T47D (cell line): ENCODE data around the gene FREY1.

Source experiments
- DNase-seq, 2 experiments: peaks; one replicate each; pipeline versions ENCODE4 v3.0.0 to v3.0.0-alpha.2; 2011 to 2012; ENCODE audit warnings: low read depth in 1 of 2, low spot score in 1 of 2
- JUND ChIP-seq: IDR thresholded peaks from 2 replicates; pipeline ENCODE4 v1.6.1; 2012; ENCODE audit warnings: low read depth
- in situ Hi-C: cut with HindIII; loops from 2 replicates; pipeline ENCODE4 v1.10.0; 2016; ENCODE audit warnings: low sequenced_read_pairs, low pct_unique_long_range_greater_than_20kb

Gene FREY1

DNA sequence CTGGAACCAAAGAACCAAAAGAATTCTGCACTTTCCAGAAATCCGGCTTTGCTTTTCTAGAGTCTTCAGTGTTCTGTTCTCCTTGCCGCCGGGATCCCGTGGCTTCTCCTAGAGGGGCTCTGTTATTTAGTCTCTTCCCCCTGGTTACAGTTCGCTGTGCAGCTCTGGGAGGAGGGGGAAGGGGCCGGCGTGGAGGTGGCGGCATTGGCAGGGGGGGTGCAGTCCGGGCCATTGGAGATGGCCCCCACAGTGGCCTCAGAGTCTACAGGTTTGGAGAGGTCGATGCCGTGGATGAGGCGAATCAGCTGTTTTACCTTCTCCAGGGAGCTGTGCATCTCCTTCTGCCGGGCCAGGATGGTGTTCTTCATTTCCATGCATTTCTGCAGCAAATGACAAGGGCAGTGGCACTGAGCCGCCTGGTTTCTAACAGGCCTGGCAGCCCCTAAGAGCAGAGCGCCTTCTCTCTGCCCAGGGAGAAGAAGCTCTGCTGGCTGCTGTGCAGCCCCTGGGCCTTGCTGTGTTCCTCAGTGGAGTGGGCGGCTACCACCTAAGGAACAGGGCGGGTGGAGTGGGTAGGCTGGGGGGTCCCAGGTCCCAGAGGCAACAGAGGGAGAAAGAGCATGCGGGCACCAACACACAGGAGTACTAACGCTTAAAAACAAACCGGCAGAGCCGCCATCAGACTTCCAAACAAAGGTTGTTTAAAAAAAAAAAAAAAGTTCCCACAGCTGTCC, 26.9 kb upstream of the FREY1 start:
- in situ Hi-C loops, result no loop called here
- DNase-seq, result no peak

DNA sequence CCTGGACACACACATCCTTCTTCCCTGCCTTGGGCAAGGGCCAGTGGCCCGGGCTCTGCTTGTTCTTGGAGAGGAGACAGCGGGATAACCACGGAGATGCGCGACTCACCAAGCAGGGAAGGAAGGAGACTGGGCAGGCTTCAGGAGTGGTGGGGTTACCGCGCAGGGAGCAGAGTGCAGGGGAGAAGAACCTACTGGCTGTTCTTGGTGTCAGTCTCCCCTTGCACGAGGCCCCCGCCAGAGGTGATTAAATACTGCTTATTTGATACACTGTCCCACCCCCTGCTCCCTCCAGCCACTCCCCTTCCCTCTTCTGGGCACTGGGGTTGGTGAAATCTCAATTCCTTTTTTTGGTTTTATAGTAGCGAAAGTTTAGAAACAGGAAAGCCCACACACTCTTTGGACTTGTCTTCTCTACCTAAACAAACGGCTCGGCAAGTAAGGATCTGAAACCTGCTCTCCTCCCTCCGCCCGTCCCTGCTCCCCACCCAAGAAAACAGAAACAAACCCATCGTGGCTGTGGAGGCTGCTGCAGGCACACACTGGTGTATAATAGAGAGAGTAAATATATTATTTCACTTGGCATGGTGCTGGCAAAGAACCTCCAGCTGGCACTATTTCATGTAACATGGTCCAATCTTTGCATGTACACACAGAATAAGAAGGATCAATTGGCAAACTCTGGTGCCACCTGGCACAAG, 26.2 kb upstream of the FREY1 start:
- DNase-seq, result no peak
- in situ Hi-C loops, result no loop called here
- no peak for TF ChIP-seq JUND

More for the DNA sequence above, 26.9 kb upstream of the FREY1 start:
- TF ChIP-seq JUND, result no peak

DNA sequence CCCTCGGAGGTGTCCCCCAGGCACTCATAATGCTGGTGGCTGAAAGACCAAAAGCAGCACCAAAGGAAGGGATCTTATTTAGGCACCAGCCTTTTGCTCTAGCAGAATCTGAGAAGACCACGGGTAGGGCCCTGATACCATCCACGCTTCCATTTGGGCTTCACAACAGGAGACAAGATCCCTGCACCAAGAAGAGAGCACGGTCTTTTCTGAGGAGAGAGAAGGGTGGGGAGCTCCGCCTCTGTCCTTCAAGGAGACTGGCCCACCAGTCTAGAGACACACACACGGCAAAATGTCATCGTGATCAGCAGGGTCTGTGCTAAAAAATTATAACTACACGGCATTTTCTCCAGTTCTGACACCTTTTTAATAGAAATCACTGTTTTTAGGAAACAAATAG, 25.1 kb upstream of the FREY1 start:
- no peak for DNase-seq
- in situ Hi-C loops, result no loop called here
- TF ChIP-seq JUND, result no peak

DNA sequence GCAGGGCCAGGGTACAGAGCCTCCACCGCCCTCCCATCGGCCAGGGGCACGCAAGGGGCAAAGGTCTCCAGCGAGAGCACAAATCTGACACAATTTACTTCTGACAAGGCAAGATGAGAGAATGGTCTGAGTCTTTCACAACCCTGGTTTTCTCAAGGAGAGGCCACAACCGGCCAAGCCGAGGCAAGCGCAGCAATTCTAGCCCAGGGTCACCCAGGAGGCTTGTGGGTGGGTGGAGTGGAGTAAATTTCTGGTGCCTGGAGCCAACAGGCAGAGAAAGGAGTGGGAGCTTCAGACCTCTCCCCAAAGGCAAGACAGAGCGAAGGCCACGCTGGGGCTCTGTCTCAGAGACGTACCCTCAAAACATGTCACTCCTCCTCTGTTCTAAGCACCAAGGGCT, 24.7 kb upstream of the FREY1 start:
- in situ Hi-C loops, result no loop called here
- no peak for DNase-seq
- no peak for TF ChIP-seq JUND

DNA sequence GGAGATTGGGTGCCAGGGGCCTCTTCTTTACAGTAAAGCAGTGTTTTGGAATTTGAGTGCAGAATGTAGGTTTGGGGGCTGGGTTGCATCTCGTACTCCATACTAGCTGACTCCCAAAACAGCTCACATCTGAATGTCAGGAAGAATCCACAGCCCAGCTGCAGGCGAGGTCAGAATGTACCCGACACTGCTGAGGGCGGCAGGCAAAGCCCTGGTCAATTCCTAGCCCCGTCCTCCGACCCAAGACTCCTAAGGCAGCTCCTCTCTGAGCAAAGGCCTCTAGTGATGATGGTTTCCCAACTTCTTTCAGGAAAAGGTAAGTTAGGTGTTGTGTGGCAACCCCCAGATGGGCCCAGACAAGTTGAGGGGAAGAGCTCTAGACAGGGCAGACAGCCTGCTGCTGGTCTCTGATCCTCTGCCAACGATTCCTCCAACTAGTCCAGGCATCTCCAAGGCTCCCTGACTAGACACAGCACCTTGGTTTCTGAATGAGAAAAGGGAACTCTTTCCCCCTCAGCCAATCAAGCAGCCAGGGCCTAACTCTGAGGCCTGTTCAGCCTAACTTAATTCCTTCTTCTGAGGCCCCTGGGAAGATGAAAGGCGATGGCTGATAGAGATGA, 24.0 kb upstream of the FREY1 start:
- in situ Hi-C loops, result no loop called here
- TF ChIP-seq JUND, result no peak
- no peak for DNase-seq

DNA sequence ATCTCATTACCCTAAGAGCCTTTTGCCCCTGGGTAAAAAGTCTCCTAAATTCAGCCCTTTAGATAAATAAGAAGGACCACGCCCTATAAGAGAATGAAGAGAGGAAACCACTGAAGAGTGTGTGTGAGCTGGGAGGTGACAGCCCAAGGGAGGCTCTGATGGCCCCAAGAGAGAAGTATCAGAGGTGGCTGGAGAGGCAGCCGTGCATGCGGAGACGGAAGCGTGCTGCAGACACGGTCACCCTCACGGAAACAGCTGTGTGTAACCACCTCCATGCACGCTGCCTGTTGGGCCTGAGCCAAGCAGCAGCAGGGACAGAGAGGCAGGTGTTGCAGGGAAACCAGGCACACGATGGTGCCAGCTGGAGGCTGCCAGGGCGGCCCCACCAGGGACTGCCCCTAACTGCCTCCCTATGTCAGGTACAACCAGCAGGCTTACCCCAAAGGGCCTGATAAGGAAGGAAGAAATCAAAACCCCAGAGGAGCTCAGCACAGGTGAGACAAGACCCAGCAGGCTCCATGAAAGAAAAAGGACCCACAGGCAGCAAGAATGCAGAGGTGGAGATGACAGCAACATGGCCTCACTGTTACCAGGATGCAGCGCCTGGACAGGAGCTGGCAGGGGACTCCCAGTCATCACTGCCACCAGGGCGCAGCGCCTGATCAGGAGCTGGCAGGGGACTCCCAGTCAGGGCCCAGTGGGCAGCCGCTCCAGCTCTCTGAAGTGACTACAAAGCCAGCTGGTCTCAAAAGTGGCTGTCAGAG, 23.1 kb upstream of the FREY1 start:
- in situ Hi-C loops, result no loop called here
- TF ChIP-seq JUND, result no peak
- DNase-seq, result no peak

DNA sequence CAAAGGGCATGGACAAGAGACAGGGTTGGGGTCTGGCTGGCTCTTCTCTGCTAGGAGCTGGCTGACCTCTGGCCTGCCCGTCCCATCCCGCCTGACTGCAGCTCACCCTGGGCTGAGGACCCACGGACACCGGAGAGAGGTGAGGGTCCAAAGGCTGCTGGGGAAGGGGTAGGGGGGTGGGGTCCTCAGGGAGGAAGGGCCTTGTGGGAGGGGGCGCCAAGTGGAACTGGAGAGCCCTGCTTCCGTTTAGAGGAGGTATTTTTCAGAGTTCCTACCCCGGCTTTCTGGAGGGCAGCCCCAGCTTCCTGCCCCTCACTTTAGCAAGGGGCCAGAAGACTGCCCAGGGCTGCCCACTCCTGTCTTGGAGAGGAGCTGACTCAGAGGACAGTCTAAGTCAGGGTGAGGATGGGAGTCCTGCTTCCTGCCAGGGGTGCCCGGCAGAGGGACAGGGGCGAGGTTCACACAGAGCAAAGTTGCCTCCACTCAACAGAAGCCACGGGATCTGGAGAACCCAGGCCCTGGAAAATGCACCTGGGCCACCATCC, 22.5 kb upstream of the FREY1 start:
- in situ Hi-C loops, result no loop called here
- no peak for DNase-seq
- no peak for TF ChIP-seq JUND

DNA sequence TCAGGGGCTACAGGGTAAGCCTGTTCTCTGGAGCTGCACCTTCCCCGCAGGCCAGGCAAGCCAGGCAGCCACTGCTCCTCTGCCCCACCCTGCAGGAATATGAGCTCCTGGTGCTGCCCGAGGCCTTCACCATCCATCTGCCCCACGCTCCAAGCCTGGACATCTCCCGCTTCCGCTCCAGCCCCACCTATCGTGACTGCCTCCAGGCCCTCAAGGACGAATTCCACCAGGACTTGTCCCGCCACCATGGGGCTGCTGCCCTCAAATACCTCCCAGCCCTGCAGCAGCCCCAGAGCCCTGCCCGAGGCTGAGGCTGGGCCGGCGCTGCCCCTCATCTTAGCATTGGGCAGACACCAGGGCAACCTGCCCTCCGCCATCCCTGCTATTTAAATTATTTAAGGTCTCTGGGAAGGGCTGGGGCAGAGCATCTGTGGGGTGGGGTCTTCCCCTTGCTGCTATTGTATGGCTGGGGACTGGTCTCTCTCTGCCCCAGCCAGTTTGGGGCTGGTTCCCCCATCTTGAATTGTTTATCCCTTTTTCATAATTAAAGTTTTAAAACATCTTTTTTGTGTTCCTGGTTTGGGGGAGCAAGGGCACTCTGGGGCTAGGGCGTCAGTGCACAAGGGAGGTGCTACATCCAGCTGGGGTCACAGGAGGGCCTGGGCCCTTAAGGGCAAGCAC, 21.6 kb upstream of the FREY1 start:
- no peak for DNase-seq
- TF ChIP-seq JUND, result no peak
- in situ Hi-C loops, result no loop called here

DNA sequence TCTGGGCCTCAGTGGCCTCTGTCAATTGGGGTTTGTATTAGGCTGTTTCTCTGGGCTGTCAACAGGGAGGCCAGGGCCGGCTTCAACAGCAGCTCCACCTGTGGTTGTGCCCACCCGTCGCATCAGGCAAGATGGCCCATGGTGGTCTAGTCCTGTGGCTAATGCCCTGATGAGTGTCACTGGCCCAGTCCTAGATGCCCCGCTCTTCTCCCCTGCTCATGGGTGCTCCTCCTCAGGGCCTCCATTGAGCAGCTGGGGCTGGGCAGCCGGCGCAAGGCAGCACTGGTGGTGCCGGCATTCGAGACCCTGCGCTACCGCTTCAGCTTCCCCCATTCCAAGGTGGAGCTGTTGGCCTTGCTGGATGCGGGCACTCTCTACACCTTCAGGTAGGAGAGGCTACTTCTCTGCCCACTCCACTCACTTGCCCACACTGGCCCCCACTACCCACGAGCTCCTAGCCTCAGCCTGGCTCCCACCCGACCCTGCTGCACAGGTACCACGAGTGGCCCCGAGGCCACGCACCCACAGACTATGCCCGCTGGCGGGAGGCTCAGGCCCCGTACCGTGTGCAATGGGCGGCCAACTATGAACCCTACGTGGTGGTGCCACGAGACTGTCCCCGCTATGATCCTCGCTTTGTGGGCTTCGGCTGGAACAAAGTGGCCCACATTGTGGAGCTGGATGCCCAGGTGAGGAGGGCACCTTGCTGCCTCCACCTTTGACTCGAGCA, 20.8 kb upstream of the FREY1 start:
- in situ Hi-C loops, result no loop called here
- DNase-seq, result no peak
- TF ChIP-seq JUND, result no peak

DNA sequence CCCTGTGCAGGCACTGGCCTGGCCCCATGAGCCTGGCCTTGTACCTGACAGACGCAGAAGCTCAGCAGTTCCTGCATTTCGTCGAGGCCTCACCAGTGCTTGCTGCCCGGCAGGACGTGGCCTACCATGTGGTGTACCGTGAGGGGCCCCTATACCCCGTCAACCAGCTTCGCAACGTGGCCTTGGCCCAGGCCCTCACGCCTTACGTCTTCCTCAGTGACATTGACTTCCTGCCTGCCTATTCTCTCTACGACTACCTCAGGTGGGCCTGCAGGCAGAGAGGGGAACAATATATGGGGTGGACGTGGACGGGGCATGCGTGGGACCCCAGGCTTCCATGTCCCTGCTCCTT, 20.2 kb upstream of the FREY1 start:
- no peak for DNase-seq
- no peak for TF ChIP-seq JUND
- in situ Hi-C loops, result no loop called here

DNA sequence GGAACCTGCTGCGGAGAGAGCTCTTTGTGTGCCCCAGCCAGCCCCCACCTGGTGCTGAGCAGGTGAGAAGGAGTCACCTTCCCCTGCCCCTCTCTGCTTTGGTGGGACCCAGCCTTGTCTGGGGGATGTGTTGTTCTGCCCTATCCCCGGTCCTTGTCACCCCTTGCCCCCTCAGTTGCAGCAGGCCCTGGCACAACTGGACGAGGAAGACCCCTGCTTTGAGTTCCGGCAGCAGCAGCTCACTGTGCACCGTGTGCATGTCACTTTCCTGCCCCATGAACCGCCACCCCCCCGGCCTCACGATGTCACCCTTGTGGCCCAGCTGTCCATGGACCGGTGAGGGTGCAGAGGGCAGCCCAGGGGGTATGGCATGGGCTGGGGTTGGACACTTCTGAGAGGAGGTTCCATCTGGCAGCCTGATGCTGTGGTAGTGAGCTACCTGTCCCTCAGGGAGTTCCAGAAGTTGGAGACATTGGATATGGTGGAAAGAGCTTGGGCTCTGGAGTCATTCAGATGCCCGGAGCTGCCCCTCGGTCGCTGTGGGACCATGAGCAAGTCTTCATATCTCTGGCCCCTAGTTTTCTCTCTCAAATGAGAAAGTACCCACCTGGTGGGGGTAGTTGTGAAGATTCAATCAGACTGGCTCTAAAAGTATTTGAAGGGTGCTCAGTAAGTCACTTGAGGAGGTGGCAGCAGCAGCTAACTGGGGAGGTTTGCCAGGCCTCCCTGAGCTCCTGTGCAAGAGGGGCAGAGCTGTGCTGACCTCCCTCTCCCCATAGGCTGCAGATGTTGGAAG, 19.7 kb upstream of the FREY1 start:
- no peak for DNase-seq
- no peak for TF ChIP-seq JUND
- in situ Hi-C loops, result no loop called here
